SW 1271 (cell line): ENCODE measurements around the gene NOP9.
"Not testable (repeated sequence)": the region's sequence is repeated elsewhere in the genome, so short reads cannot be mapped to it uniquely, and the experiment has no call there.

Experiments used
- DNase-seq, 2 experiments: peaks; one replicate each; lab custom pipeline; 2025; lab: John Stamatoyannopoulos, UW

Gene NOP9

GRCh38 chr14:24349742-24350141 is 50.1 kb downstream of the NOP9 start:
- DNase-seq = no peak

GRCh38 chr14:24351517-24351916 is 51.9 kb downstream of the NOP9 start:
- DNase-seq = no peak

GRCh38 chr14:24353559-24354481 is 54.2 kb downstream of the NOP9 start:
- no peak for DNase-seq

GRCh38 chr14:24354482-24354825 is 54.8 kb downstream of the NOP9 start:
- not testable (repeated sequence) for DNase-seq

- DNase-seq = no peak
Observed at GRCh38 chr14:24355009-24355408, 55.4 kb downstream of the NOP9 start.

- DNase-seq = no peak
Observed at GRCh38 chr14:24356208-24356607, 56.6 kb downstream of the NOP9 start.
